SU-DHL-6 (cell line): ENCODE data around the gene IMPG2.

Experiments used
- H2AFZ ChIP-seq: fragments of 200-600 bp; sonication (generic); 2 replicates; pipeline ENCODE4 v1.6.1; 2014; ENCODE audit warnings: low read depth, mild to moderate bottlenecking, moderate library complexity, mixed read lengths, antibody characterized with exemption, low read length; ENCODE audit not compliant: severe bottlenecking
- H3F3A ChIP-seq: fragments of 200-600 bp; shearing (Covaris generic); 2 replicates; pipeline ENCODE4 v1.6.0; 2016; ENCODE audit warnings: antibody characterized with exemption, mild to moderate bottlenecking; ENCODE audit not compliant: insufficient read depth
- H3K27ac ChIP-seq: fragments of 200-600 bp; sonication (generic); 2 replicates; pipeline ENCODE4 v1.5.1; 2016; ENCODE audit warnings: low read depth, mild to moderate bottlenecking, low read length, moderate library complexity, mixed read lengths
- H3K27me3 ChIP-seq: fragments of 200-600 bp; sonication (generic), shearing (Covaris generic); 2 replicates; pipeline ENCODE4 v1.6.0; 2014; ENCODE audit warnings: mild to moderate bottlenecking, low read length
- H3K36me3 ChIP-seq: fragments of 200-600 bp; sonication (generic); 2 replicates; pipeline ENCODE4 v1.6.1; 2014; ENCODE audit warnings: mild to moderate bottlenecking, low read length, mixed read lengths
- H3K4me2 ChIP-seq: fragments of 300-600, 200-600 bp; shearing (Covaris generic), sonication (generic); 2 replicates; pipeline ENCODE4 v1.6.0; 2014; ENCODE audit warnings: low read length, low read depth, mild to moderate bottlenecking; ENCODE audit not compliant: poor library complexity, severe bottlenecking
- H3K4me3 ChIP-seq: fragments of 200-600 bp; sonication (generic); 2 replicates; pipeline ENCODE4 v1.5.1; 2014; ENCODE audit warnings: antibody characterized with exemption, low read length, mild to moderate bottlenecking, mixed read lengths; ENCODE audit not compliant: insufficient read depth, poor library complexity, severe bottlenecking
- H3K79me2 ChIP-seq: fragments of 200-600 bp; sonication (generic); 2 replicates; pipeline ENCODE4 v1.6.1; 2014; ENCODE audit warnings: mild to moderate bottlenecking, low read length, moderate library complexity; ENCODE audit not compliant: insufficient read depth
- H3K9ac ChIP-seq: fragments of 200-600 bp; sonication (generic); 2 replicates; pipeline ENCODE4 v1.7.0; 2014; ENCODE audit warnings: mild to moderate bottlenecking, low read length
- H3K9me2 ChIP-seq: fragments of 200-600 bp; sonication (generic); replicated peaks from 2 replicates; pipeline ENCODE4 v1.6.1; 2014; ENCODE audit warnings: low read length; ENCODE audit not compliant: insufficient read depth
- H3K9me3 ChIP-seq: fragments of 200-600 bp; sonication (generic); 2 replicates; pipeline ENCODE4 v1.6.1; 2014; ENCODE audit warnings: low read length, mixed read lengths; ENCODE audit not compliant: insufficient read depth
- H4K20me1 ChIP-seq: fragments of 200-600 bp; sonication (generic); 2 replicates; pipeline ENCODE4 v1.6.1; 2014; ENCODE audit warnings: low read depth, mild to moderate bottlenecking, antibody characterized with exemption, low read length, moderate library complexity, mixed read lengths
- CTCF ChIP-seq: fragments of 200-600 bp; sonication (generic); IDR thresholded peaks from one replicate; pipeline ENCODE4 v1.5.1; 2017; ENCODE audit warnings: antibody characterized with exemption, mild to moderate bottlenecking, low read length, moderate library complexity; ENCODE audit not compliant: insufficient read depth, poor library complexity, severe bottlenecking
- EZH2phosphoT487 ChIP-seq: fragments of 200-600 bp; sonication (generic), shearing (Covaris generic); conservative IDR thresholded peaks from 2 replicates; pipeline ENCODE4 v1.6.1; 2018; ENCODE audit warnings: mild to moderate bottlenecking, antibody characterized with exemption, low read length, moderate library complexity, mixed read lengths

IMPG2 gene

DNA sequence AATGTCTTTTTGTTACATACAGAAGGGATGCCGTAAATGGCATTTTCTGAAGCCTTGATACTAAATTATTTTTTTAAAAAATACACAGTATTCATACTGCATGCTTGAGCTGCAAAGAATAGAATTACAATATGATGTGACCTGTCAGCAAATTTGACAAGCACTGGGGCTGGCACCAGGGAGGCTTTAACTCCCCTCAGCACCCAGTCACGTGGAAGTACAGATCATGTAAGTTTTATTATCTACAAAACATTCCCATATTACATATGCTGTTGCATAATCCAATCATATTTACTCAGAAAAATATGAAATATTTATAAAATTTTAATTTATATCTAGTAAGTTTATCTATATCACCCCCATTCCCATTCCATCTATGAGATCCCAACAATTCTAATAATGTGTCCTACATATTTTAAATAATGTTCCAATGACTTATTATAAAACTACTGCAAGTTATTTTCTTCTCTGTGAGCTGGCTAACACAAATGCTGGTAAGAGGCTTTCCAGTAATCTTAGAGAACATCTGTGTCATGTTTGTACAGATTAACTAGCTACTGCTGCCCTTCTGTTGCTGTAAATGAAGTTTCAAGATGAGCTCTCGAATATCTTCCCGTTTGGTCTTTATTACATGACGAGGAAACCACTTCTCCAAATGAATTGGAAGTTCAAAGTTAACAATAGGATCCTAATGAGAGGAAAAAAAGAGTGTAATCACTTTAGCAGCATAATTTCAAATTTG, 5.2 kb upstream of the IMPG2 start:
- Histone ChIP-seq H2AFZ (no peak overlapping the region), H3F3A (no peaks in the 10 kb centered on the region), H3K4me3 (no peak overlapping the region), H3K79me2 (no peaks in the 10 kb centered on the region), H3K27me3 (no peaks in the 10 kb centered on the region), H3K36me3 (peaks cover 11% of the 10 kb centered on the region; the same call in 1 of the 2 replicates), H3K4me2 (no peak overlapping the region), H3K9me2 (no peaks in the 10 kb centered on the region), H3K9ac (no peak overlapping the region), H3K9me3 (no peaks in the 10 kb centered on the region), H4K20me1 (no peaks in the 10 kb centered on the region), H3K27ac (no peak overlapping the region)
- no peak for TF ChIP-seq CTCF
- no peak for TF ChIP-seq EZH2phosphoT487

DNA sequence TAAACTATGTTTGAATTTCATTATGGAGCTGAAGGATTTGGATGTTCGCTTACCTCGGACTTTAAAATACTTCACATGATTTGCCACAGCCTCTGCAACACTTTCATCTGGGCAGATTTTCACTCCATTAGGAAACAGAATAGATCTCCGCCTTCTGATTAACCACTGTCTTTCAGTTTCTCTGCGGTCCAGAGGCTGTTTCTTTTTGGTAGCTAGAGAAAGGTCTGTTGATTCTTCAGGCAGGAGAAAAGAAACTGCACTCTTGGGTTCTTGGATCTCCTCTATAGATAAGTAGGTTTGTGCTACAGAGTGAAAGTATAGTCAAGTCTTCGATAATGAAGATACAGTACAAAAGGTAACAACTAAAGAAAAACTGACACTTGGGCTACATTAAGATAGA, 844 bp downstream of the IMPG2 start:
- Histone ChIP-seq H3K27ac (no peak overlapping the region), H3K4me2 (no peak overlapping the region), H4K20me1 (no peaks in the 10 kb centered on the region), H2AFZ (no peak overlapping the region), H3K9ac (no peak overlapping the region), H3K36me3 (no peaks in the 10 kb centered on the region; the same call in 1 of the 2 replicates), H3K27me3 (no peaks in the 10 kb centered on the region), H3K4me3 (no peak overlapping the region), H3F3A (no peaks in the 10 kb centered on the region), H3K9me2 (no peaks in the 10 kb centered on the region), H3K9me3 (no peaks in the 10 kb centered on the region), H3K79me2 (no peaks in the 10 kb centered on the region)
- TF ChIP-seq EZH2phosphoT487 = no peak
- TF ChIP-seq CTCF = no peak

DNA sequence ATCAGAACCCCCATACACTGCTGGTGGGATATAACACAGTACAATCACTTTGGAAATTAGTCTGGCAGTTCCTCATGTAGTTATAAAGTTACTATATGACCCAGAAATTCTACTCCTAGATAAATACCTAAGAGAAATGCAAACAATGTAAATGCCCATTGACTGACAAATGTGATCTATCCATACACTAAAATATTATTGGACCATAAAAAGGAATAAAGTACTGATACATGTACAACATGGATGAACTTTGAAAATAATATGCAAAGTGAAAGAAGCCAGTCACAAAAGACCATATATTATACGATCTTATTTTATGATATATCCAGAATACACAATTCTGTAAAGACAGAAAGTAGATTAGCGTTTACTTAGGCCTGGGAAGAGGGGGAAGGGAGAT, 7.8 kb downstream of the IMPG2 start:
- no peaks in the 10 kb centered on the region for H3K27me3 ChIP-seq
- no peak overlapping the region for H3K4me3 ChIP-seq
- H3K27ac ChIP-seq = no peak overlapping the region
- peaks cover 12% of the 10 kb centered on the region; the same call in 1 of the 2 replicates for H3K9me3 ChIP-seq
- H3F3A ChIP-seq = no peaks in the 10 kb centered on the region
- H3K79me2 ChIP-seq = no peaks in the 10 kb centered on the region
- no peaks in the 10 kb centered on the region for H3K9me2 ChIP-seq
- H4K20me1 ChIP-seq = no peaks in the 10 kb centered on the region
- no peak overlapping the region for H2AFZ ChIP-seq
- TF ChIP-seq EZH2phosphoT487 = no peak
- TF ChIP-seq CTCF = no peak
- H3K9ac ChIP-seq = no peak overlapping the region
- H3K4me2 ChIP-seq = no peak overlapping the region
- H3K36me3 ChIP-seq = no peaks in the 10 kb centered on the region
